ENCODE results near the gene MYO10.
"Not testable (repeated sequence)": the region's sequence is repeated elsewhere in the genome, so short reads cannot be mapped to it uniquely, and the experiment has no call there.

The MYO10 gene

GRCh38 chr5:16774806-16775205 is 161.3 kb downstream of the MYO10 start:
- H3K4me3 ChIP-seq (ENCODE audit: low read length), result no peak overlapping the region
- TF ChIP-seq CTCF (IDR thresholded peaks at IDR 0.05; ENCODE audit: insufficient read depth, low read depth, low read length, missing control alignments), result no peak
- DNase-seq (ENCODE audit: low read depth), result no peak

GRCh38 chr5:16773991-16774390 is 162.1 kb downstream of the MYO10 start:
- no peak for DNase-seq (ENCODE audit: low read depth)
- no peak for TF ChIP-seq CTCF (IDR thresholded peaks at IDR 0.05; ENCODE audit: insufficient read depth, low read depth, low read length, missing control alignments)
- H3K4me3 ChIP-seq (ENCODE audit: low read length), result no peak overlapping the region

GRCh38 chr5:16772556-16772955 is 163.5 kb downstream of the MYO10 start:
- no peak overlapping the region for H3K4me3 ChIP-seq (ENCODE audit: low read length)
- DNase-seq (ENCODE audit: low read depth), result no peak
- no peak for TF ChIP-seq CTCF (IDR thresholded peaks at IDR 0.05; ENCODE audit: insufficient read depth, low read depth, low read length, missing control alignments)

- TF ChIP-seq CTCF (IDR thresholded peaks at IDR 0.05; ENCODE audit: insufficient read depth, low read depth, low read length, missing control alignments), result no peak
- DNase-seq (ENCODE audit: low read depth), result no peak
- H3K4me3 ChIP-seq (ENCODE audit: low read length), result no peak overlapping the region
These were observed 167.9 kb downstream of the MYO10 start for GRCh38 chr5:16768184-16768583.

GRCh38 chr5:16763211-16763610 is 172.9 kb downstream of the MYO10 start:
- TF ChIP-seq CTCF (IDR thresholded peaks at IDR 0.05; ENCODE audit: insufficient read depth, low read depth, low read length, missing control alignments), result no peak
- peak; percentile 25 for DNase-seq (ENCODE audit: low read depth)
- no peak overlapping the region for H3K4me3 ChIP-seq (ENCODE audit: low read length)

- DNase-seq (ENCODE audit: low read depth), result no peak
- H3K4me3 ChIP-seq (ENCODE audit: low read length), result no peak overlapping the region
- TF ChIP-seq CTCF (IDR thresholded peaks at IDR 0.05; ENCODE audit: insufficient read depth, low read depth, low read length, missing control alignments), result no peak
These were observed 176.8 kb downstream of the MYO10 start for GRCh38 chr5:16759147-16759773.

GRCh38 chr5:16757989-16758501 is 178.0 kb downstream of the MYO10 start:
- no peak overlapping the region for H3K4me3 ChIP-seq (ENCODE audit: low read length)
- no peak for DNase-seq (ENCODE audit: low read depth)
- no peak for TF ChIP-seq CTCF (IDR thresholded peaks at IDR 0.05; ENCODE audit: insufficient read depth, low read depth, low read length, missing control alignments)

- DNase-seq (ENCODE audit: low read depth); H3K4me3 ChIP-seq (ENCODE audit: low read length): not testable (repeated sequence)
These were observed 178.5 kb downstream of the MYO10 start for GRCh38 chr5:16757577-16757976.
